Stimulated activated CD4-positive, alpha-beta T cell treated with anti-CD3 and anti-CD28 coated beads, Interleukin-15, amount 100 ng/mL, for 48 hours (primary cell): ENCODE results near the gene KLF17.

Source experiments
- DNase-seq, 2 donors: peaks; one replicate each; pipeline ENCODE4 v3.0.0-alpha.2; 2020; ENCODE audit warnings: low read depth in 2 of 2

Gene KLF17

DNA sequence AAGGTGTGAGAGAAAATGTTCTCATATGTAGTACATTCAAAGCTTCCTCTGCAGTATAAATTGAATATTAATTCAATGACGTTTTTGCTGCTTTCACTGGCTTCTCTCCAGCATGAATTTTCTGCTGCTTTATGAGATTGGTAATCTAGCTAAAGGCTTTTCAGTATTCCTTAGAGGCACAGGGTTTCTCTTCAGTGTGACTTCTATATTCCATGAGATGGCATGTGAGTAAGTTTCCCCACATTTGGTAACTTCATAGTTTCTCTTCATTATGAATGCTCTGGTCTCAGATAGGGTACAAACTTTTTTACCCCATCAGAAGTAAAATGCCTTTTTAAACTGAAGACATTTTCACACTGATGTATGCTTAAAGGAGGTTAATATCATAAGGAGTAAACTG, 33.2 kb downstream of the KLF17 start:
- no peak for DNase-seq

DNA sequence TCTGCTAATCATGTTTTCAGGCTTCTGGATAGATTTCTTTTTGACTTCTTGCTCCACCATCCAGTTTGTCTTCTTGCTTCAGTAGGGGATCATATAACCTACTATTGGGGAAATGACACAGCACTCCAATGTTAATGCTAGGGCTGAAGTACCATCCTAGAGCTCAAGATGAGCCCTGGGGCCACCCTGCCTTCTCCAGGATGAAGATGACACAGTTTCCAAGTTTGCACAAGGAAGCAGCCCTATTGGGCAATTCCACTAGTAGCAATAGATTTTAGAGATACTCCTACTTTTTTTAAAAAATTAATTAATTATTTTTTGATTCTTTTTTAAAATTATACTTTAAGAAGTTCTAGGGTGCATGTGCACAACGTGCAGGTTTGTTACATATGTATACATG, 34.1 kb downstream of the KLF17 start:
- no peak for DNase-seq

DNA sequence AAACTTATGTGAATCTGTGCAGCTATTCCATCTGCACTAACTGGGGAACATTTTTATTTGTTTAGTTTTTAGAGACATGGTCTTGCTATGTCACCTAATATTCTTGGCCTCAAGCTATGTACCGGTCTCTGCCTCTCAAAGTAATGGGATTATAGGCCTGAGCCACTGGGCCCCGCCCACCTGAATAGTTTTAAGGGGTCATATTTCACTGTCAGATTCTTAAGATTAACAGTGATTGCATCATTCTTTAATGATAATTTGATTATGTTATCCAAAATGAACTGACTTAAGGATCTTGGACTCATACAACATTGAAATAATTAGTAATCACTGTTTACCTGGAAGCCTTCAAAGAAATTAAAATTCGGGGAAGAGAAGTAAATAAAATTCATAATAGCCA, 35.4 kb downstream of the KLF17 start:
- DNase-seq = no peak

DNA sequence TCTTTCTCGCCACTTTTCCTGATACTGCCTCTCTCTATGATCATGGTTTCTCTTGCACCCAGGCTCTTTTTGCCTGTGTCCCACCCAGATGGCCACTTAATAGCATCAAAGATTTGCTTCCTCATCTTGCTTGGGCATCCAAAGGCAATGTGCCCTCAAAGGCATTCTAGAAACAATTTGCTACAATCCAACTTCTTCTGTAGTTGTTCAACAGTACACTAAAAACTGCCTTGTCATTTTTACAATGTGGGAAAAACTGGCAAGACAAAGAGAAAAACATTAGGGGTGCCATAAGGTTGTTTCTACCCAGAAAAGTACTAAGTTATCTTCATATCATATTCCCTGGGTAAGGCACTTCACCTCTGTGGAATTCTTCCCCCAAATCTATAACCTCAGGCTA, 39.3 kb downstream of the KLF17 start:
- DNase-seq = no peak

DNA sequence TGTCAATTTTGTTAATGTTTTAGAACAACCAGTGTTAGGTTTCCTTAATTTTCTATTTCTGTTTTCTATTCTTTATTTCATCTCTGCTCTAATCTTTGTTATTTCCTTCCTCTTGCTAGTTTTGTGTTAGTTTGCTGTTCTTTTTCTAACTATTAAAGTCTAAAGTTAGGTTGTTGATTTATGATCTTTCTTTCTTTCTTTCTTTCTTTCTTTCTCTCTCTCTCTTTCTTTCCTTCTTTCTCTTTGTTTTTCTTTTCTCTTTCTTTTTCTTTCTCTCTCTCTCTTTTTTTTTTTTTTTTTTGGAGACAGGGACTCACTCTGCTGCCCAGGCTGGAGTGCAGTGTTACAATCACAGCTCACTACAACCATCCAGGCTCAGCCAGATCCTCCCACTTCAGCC, 40.2 kb downstream of the KLF17 start:
- DNase-seq = no peak

DNA sequence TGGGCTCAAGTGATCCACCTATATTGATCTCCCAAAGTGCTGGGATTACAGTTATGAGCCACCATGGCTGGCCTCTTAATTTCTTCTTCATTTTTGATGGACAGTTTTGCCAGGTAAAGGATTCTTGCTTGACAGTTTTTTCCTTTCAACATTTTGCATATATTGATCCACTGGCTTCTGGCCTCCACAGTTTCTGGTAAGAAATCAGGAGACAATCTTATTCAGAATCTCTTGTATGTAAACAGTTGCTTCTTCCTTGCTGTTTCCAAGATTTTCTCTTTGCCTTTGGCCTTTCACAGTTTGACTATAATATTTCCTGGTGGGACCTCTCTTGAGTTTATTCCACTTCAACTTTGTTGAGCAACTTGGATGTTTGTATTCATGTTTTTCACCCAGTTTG, 42.9 kb downstream of the KLF17 start:
- no peak for DNase-seq

DNA sequence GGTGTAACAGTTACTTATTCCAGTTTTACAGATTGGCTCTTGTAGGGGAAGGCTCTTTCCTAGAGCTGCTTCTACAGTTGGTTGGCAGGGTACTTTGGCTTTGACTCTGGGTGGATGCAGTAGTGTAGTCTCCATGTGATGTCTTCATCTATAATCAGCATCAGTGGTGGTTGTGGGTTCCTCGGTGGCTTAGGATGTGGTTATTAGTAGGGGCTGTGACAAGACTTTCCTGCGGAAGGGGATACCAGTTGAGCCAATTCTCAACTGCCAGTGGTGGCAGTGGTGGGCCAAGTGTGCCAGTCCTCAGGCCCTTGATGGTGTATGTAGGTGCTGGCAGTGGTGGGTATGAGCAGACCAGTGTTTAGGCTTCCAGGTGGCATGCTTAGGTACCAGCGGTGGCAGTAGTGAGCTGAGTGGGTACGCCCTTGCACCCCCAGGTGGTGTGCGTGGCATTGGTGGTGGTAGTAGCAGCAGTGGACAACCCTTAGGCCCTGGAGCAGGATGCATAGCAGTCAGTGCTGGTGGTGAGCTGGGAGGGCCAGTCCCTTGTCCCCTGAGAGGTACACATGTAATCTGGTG, 50.0 kb downstream of the KLF17 start:
- no peak for DNase-seq

DNA sequence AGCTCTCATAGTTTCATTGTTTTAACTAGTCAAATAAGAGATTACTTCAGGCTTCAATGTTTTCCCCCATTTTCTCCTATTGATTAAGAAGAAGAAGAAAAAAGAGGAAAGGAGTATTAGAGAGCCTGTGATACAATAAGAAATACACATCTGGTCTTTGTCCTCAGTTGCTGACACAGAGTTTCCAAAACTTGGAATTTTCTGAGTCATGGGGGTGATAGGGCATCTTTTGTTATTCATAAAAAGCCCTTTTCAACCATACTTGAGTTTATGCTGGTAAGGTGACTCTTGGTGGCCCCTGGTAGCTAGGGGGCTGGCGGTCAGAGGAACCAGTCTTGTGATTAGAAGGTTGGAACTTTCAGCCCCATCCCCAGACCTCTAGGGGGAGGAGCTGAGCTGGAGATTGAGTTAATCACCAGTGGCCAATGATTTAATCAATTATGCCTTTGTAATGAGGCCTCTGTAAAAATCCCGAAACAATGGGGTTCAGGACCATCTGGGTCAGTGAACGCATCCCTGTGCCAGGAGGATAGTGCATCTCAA, 51.7 kb downstream of the KLF17 start:
- DNase-seq = no peak

DNA sequence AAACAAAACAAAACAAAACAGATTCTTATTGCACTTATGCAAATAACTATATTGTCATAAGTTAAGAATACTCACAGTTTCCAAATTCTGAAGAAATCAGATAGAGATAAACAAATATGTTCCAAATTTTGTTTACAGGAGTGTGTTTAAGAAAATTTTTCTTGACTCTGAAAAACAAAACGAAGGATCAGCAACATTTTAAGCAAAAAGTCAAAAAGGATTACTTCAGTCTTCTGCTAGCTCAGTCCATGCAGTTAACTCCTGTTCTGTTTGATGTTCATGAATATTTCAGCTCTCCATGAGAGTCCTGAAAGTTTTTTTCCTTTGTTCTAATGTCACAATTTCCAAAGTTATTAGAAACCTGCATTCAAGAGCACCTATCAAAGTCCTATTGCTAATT, 56.0 kb downstream of the KLF17 start:
- DNase-seq = no peak
